C1 segment of cervical spinal cord (tissue), 14 donors: ENCODE data around the gene MEI4.
"Not testable (repeated sequence)": the region's sequence is repeated elsewhere in the genome, so short reads cannot be mapped to it uniquely, and the experiment has no call there.

Experiments used
- DNase-seq, 14 donors: peaks; one replicate each; lab custom pipeline; 2025; lab: John Stamatoyannopoulos, UW

The MEI4 gene

DNA sequence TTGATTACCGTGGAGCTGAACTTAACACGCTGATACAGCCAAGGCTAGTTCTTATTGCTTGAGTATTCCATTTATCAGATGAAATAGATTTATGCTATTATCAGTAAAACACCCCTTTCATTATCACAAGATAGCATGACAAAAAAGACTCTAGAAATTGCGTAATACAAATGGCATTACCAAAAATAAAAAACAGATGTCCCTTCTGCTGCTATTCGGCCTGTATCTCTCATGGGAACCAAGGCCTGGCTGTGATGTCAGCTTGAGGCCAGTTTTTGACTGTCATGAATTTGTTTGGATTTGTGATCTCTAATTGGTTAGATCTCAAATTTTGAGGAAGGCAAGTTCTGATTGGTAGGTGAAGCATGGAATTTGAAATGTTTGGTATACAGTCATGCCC lies 25.2 kb downstream of the MEI4 start:
- no peak for DNase-seq

DNA sequence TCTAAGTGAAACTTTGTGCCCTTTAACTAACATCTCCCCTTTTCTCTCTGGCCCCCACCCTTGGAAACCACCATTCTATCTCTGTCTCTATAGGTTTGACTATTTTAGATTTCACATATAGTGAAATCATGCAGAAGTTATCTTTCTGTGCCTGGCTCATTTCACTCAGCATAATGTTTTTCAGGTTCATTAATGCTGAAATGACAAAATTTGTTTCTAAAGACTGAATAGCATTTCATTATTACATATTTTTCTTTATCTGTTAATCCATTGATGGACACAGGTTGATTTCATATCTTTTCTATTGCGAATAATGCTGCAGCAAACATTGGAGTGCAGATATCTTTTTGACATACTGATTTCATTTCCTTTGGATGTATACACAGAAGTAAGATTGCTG lies 30.7 kb downstream of the MEI4 start:
- no peak for DNase-seq

DNA sequence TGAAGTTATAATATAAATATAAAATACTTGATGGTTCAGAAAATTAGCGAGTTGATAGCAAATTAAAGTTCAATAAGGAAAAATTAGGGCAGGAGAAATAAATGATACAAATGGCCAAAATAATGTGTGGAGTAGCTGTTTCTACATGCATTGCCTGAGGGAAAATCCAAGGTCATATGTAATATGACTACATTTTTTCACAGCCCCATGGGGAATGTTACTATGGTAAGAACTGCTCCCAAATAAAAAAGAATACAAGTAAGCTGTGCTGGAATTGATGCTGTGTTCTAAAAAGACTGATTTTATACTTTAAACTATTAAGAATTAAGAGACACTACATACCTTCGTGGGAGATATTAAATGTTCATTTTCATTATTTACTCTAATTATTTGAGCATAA lies 34.1 kb downstream of the MEI4 start:
- no peak for DNase-seq

DNA sequence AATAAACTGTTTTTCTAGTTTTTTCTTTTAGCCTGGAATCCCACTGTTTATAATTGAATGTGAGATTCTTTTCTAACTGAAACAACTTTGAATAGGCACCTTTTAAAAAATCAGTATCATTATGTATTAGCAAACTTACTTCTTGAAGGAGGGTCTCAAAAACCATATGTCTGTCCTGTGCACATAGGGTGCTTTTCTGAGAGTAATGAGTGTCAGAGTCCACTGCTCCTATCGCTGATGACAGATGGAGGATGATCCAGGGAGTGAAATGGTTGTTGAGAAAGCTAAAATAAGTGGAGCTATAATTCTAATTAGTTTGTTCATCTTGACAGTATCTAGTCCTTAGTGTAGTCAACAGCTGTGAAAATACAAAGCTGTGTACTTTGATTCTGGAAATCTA lies 35.8 kb downstream of the MEI4 start:
- DNase-seq = no peak

DNA sequence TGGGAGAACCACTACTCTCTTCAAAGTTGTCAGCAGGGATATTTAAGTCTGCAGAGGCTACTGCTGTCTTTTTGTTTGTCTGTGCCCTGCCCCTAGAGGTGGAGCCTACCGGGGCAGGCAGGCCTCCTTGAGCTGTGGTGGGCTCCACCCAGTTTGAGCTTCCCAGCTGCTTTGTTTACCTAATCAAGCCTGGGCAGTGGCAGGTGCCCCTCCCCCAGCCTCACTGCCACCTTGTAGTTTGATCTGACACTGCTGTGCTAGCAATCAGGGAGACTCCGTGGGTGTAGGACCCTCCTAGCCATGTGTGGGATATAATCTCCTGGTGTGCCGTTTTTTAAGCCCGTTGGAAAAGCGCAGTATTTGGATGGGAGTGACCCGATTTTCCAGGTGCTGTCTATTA lies 47.3 kb downstream of the MEI4 start:
- not testable (repeated sequence) for DNase-seq

DNA sequence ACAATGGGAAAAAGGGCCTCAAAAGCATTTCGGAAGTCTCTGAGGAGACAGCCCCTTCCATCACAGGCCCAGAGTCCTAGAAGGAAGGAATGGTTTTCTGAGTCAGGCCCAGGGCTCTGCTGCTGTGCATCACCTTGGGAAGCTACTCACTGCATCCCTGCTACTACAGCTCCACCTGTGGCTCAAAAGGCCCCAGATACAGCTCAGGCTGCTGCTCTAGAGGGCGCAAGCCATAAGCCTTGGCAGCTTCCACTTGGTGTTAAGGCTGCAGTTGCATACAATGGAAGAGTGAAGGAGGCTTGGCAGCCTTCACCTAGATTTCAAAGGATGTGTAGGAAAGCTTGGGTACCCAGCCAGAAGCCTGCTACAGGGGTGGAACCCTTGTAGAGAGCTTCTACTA lies 54.8 kb downstream of the MEI4 start:
- no peak for DNase-seq

DNA sequence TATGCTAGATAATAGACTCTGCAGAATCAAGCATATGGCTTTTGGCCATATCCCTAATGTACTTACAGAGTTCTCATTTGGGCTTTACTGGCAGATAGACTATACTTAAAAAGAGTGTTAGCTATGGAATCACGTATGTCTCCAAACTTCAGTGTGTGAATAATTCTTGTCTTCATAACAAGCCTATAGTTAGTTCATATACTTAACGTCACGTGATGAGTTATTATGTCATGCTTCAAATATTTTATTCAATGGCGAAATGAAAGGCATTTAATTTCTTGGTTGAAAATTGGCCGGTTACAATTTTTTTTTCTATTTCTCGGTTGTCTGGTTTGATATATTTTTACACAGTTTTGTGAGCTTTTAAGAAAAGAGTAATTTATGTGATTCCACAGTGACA lies 62.7 kb downstream of the MEI4 start:
- no peak for DNase-seq

DNA sequence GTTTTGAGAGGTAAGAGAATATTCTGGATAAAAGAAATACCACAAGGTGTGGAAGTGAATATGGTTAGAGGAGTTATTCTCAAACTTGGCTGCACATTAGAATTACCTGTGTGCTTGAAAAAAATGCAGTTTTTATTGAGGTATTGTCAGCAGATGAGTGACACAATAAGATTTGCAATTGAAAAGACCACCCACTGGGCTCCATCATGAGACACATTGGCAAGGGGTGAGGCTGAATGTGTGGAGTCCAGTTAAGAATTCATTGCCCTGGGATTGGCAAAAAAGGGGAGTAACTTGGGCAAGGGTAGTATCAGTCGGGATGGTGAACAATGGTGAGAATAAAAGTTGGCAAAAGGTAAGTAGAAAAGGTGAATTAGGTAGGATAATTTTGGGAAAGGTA lies 63.5 kb downstream of the MEI4 start:
- DNase-seq = no peak

DNA sequence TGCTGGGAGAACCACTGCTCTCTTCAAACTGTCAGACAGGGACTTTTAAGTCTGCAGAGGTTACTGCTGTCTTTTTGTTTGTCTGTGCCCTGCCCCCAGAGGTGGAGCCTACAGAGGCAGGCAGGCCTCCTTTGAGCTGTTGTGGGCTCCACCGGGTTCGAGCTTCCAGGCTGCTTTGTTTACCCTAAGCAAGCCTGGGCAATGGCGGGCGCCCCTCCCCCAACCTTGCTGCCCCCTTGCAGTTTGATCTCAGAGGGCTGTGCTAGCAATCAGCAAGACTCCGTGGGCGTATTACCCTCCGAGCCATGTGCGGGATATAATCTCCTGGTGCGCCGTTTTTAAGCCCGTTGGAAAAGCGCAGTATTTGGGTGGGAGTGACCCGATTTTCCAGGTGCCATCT lies 83.2 kb downstream of the MEI4 start:
- not testable (repeated sequence) for DNase-seq

DNA sequence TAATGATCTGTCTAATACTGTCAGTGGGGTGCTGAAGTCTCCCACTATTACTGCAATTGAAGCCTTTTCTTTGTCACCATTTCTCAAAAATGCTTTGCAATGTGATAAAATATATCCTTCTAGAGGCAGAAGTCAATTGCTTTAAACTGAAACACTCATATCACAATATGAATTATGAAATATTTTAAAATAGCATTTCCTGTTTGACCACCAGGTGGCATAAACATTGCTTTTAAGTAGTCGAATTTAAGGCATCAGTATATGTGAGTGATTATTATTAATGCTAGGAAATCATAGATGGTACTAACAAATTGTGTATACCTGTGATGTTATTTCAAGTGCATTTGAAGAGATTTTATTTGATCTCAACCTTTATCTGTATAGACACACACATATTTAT lies 87.5 kb downstream of the MEI4 start:
- DNase-seq = no peak

DNA sequence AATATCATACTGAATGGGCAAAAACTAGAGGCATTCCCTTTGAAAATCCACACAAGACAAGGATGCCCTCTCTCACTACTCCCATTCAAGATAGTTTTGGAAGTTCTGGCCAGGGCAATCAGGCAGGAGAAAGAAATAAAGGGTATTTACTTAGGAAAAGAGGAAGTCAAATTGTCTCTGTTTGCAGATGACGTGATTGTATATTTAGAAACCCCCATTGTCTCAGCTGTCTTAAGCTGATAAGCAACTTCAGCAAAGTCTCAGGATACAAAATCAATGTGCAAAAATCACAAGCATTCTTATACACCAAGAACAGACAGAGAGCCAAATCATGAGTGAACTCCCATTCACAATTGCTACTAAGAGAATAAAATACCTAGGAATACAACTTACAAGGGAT lies 99.3 kb downstream of the MEI4 start:
- DNase-seq = not testable (repeated sequence)

DNA sequence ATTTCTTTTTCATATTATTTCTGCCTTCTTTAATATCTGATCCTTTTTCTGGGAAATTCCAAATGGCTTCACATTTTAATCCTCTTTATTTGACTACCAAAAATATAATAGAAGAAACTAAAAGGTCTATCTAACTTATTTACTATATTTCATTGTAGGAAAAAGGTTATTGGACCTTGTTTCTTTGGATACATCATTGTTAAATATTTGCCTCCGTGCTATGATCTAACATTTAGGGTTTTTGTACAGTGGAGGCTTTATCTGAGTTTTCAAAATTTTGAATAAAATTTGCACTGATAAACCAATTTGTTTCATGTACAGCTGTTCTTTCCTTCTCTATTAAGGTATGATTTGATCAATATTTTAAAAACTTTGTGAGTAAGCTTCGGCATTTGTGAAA lies 109.5 kb downstream of the MEI4 start:
- no peak for DNase-seq

DNA sequence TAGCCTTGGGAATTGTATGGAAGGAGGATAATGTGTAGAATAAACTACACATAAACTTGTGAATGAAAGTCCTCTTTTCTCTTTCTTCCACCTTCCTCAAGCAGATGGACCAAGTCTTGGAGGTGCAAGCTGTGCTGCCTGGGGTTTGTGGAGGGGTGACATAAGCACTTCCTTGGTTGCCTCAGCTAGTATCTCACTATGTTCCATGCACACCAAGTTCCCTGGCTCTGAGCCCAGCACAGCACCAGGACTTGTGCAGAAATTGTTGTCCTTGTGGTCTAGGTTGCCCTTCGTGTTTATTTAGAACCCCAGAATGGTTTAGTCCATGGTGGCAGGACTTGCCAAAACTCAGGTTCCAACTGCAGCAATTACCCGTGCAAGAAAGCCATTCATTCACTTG lies 110.3 kb downstream of the MEI4 start:
- no peak for DNase-seq

DNA sequence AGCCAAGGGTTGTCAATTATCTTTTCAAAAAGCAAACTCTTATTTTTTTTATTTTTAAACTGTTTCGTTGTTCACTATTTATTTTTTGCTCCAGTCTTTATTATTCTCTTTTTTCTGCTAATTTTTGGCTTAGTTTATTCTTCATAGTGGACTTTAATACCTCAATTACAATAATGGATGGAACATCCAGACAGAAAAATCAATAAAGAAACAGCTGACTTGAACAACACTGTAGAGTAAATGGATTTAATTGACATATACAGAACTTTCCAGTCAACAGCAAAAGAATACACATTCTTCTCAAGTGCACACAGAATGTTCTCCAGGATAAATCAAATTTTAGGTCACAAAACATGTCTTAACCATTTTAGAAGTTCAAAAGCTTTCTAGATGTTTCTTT lies 111.5 kb downstream of the MEI4 start:
- DNase-seq = no peak

DNA sequence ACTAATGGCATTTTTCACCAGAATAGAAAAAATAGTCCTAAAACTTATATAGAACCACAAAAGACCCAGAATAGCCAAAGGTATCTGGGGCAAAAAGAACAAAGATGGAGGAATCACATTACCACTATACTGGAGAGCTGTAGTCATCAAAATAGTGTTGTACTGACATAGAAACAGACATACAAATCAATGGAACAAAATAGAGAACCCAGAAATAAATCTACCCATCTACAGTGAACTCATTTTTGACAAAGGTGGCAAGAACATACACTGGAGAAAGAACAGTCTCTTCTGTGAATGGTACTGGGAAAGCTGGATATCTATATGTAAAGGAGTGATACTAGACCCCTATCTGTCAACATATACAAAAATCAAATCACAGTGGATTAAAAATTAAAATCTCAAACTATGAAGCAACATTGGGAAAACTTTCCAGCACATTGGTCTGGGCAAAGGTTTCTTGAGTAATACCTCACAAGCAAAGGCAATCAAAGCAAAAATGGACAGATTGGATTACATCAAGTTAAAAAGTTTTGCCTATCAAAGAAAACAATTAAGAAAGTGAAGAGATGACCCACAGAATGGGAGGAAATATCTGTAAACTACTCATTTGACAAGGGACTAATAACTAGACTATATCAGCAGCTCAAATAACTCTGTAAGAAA lies 120.5 kb downstream of the MEI4 start:
- DNase-seq = no peak

DNA sequence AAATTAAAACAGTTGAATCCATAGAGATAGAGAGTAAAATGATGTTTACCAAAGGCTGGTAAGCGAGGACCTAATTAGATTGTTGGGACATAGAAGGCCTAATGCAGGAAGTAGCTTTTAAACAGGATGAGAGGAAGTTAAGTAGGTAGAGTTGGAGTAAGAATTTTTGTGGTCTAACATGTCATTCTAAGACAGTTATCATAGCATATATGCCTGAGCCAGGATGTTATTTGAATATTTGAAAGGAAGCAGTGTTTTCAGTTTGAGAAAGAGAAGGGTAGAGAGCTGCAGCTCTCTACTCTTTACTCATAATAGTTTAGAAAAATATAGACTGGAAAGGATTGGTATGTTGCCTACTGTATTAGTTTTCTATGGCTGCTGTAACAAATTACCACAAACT lies 121.6 kb downstream of the MEI4 start:
- DNase-seq = no peak

DNA sequence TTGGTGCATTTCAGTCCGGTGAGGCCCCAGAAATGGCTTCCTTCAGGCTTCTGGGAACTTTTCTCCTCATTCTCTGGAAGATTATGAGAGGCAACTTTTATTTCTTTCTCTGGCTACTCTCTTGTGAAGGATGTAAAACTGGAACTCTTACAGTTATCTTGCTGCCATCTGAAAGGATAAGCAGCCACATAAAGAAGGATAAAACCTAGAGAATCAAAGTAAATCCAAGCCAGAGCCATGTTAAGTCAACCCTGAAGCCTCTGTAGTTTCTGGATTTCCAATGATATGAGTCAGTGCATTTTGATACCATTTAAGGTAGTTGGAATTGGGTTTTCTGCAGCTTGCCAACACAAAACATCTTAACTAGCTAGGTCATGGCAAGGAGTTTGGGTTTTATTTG lies 123.6 kb downstream of the MEI4 start:
- no peak for DNase-seq

DNA sequence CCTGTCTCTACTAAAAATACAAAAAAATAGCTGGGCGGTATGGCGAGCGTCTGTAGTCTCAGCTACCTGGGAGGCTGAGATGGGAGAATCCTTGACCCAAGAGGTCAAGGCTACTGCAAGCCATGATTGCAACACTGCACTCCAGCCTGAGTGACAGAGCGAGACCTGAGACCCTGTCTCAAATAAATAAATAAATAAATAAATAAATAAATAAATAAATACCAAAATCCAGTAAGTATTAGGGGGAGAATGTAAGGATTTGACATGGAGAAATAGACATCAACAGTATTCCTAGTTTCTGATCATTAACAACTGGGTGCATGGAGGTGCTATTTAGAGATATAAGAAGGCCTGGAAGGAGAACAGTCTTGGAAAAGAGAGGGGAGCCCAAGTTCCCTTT lies 125.7 kb downstream of the MEI4 start:
- no peak for DNase-seq

DNA sequence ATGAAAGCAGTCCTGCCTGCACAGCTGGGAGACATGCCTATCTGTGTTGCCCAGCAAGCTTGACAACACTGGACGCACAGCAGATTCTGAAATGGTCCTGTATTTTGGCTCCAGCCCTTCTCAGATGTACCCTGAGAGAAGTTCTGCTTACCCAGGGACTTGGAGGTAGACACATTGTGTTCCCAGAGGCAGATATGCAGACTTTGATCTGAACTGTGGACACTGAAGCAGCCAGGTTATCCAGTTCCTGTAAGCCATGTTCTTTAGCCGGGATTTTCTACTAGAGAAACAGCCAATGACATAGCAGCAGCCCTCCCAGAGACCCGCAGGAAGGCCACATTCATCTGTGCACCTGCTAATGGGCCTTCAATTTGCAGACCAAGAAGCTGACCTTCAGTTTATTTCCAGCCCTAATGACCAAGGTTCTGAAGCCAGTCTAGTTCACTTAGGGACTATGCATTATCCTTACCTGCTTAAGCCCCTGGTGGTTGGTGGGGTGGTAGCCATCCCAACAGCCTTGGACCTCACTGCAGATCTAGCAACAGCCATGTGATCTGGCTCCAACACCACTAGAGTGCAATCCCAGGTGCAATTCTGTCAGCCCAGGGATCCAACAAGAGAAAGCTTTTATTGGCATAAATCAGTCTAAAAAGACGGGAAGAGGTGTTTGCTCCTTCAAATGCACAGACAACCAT lies 134.2 kb downstream of the MEI4 start:
- DNase-seq = no peak

DNA sequence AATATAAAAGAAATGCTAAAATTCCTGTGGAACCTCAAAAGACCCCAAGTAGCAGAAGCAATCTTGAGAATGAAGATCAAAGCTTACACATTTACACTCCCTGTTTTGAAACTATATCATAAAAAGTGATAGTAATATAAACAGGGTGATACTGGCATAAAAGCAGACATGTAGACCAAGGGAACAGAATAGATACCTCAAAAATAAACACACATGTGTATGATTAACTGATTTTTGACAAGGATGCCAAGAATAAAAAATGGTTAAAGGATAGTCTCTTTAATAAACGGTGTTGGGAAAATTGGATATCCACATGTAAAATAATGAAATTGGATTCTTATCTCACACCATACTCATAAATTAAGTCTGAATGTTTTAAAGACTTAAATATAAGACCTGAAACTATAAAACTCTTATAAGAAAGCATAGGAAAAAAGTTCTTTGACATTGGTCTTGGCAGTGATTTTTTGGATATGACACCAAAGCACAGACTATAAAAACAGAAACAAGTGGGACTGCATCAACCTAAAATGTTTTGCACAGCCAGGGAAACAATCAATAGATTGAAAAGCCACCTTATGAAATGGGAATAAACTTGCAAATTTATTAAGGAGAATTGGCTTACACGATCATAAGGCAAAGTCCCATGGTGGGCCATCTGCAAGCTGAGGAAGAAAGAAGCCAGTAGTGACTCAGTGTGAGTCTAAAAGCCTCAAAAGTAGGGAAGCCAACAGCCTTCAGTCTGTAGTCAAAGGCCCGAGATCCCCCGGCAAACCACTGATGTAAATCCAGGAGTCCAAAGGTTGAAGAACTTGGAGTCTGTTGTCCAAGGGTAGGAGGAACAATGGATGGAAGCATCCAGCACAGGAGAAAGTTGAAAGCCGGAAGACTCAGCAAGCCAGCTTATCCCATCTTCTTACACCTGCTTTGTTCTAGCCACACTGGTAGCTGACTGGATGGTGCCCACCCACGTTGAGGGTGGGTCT lies 144.3 kb downstream of the MEI4 start:
- no peak for DNase-seq

DNA sequence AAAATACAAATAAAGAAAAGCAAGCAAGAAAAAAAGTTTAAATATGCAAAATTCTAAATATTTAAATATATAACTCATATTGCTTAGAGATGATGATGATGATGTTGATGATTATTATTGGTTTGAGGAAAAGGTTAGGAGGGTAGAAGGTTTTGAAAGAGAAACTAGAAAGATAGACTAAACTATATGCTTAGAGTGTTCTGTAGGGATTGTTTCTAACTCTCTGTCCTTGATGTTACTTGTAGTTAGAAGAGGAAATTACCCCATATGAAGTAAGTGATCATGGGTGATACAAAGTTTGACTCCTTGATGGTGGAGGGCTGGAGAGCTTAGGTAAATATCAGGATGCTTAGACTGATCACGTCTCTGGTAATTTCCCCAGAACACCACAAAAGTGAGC lies 159.5 kb downstream of the MEI4 start:
- DNase-seq = no peak

DNA sequence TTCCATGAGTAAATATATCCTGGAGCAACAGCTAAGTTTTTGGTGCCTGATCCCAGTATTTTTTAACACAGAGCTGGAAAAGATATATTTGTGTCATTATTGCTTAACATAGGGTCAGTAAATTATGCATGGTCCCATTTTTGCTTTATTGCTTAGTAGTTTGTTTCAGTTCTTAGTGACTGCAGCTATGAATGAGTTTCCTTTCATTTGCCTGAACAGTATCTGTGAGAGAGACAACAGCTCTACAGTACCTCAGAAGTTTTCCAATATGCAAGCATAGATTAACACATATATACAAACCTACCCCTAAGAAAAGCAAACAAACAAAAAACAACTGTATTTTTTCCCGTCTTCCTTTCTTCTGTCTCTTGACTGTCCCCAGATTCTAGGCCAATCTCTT lies 160.3 kb downstream of the MEI4 start:
- DNase-seq = no peak

DNA sequence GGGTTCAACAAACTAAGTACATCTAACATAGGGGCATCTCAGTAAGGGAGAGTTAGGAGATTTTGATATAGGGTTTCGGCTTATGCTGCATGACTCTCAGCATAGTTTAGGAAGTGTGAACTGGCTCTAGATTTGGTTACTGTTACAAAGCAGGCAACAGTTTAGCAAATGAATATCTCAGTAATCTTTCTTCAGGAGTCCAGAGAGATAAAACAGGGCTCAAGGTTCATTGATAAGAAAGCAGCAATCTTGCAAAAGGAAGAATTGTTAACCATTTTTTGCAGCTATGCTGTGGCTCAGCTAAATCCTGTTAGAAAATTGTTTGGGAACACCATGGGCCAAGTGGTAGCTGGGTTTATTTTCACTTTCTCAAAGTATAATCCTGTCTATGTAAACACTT lies 161.3 kb downstream of the MEI4 start:
- DNase-seq = no peak
